Astrocyte (in vitro differentiated cells and primary cell): ENCODE data around the gene SEPTIN12.

Experiments used
- EZH2 ChIP-seq: IDR thresholded peaks from 2 replicates; pipeline ENCODE4 v1.6.1; 2012; ENCODE audit warnings: mild to moderate bottlenecking, low read length, inconsistent platforms; ENCODE audit not compliant: insufficient read depth
- TF ChIP-seq, protein P1 (sequence below): IDR thresholded peaks from 2 replicates; pipeline ENCODE4 v1.5.1; 2011; ENCODE audit warnings: low read depth, mild to moderate bottlenecking, inconsistent platforms, low read length, moderate library complexity; ENCODE audit not compliant: insufficient read depth

DNA sequence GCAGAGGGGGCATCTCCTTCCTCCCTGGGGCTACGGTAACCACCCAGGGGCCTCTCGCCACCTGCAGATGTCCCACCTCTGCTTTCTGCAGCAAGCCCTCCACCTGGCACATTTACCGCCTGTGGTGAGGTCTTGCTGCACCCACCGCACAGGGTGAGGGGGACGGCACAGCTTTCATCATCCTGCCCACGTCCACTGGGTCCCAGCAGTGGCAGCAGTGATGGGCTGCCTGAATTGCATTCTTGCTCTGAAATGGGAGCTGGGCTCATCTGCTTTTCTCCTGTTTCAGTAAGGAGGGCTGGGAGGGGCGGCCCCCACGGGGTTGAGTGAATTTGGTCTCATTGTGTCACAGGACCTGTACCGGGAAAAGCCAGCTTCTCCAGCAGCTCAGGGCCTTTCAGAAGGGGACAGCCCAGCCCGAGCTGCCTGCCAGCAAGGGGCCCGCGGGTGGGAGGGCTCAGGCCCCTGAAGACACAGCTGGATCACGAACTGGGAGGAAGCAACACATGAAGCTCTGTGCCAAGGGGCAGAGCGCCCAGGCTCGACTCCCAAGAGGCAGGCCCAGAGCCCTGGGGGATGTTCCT lies 41.1 kb downstream of the SEPTIN12 start:
- TF ChIP-seq, protein P1, sequence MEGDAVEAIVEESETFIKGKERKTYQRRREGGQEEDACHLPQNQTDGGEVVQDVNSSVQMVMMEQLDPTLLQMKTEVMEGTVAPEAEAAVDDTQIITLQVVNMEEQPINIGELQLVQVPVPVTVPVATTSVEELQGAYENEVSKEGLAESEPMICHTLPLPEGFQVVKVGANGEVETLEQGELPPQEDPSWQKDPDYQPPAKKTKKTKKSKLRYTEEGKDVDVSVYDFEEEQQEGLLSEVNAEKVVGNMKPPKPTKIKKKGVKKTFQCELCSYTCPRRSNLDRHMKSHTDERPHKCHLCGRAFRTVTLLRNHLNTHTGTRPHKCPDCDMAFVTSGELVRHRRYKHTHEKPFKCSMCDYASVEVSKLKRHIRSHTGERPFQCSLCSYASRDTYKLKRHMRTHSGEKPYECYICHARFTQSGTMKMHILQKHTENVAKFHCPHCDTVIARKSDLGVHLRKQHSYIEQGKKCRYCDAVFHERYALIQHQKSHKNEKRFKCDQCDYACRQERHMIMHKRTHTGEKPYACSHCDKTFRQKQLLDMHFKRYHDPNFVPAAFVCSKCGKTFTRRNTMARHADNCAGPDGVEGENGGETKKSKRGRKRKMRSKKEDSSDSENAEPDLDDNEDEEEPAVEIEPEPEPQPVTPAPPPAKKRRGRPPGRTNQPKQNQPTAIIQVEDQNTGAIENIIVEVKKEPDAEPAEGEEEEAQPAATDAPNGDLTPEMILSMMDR: no peak
- no peak for TF ChIP-seq EZH2
